Measurements from ENCODE around the gene ENPP1. TPM values are rescaled to one million over a fixed set of nuclear protein-coding genes. Genes with fewer than 3 reads are reported as not detected.

Gene ENPP1
- total RNA-seq, 2 experiments from 2014 or later, result 0.08 TPM

DNA sequence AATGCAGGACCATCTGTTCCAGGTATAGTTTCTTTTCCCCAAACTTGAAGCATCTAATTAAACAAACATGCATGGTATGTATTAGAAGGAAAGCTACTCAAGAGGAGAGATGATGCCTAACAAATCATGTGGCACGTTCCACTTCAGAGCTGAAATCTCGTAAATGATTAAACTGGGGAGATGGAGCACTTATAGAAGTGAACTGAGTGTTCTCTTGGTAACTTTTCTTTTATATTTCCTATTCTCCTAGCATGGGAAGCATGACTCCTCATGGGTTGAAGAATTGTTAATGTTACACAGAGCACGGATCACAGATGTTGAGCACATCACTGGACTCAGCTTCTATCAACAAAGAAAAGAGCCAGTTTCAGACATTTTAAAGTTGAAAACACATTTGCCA, 82.3 kb downstream of the ENPP1 start:
- Mint-ChIP-seq H3K9me3 (no peaks in the 10 kb centered on the region), H3K27me3 (peaks cover 24% of the 10 kb centered on the region), H3K4me1 (ENCODE audit: low read depth) (no peaks in the 10 kb centered on the region), H3K27ac (no peak overlapping the region), H3K4me3 (no peak overlapping the region), H3K36me3 (ENCODE audit: low read depth) (no peaks in the 10 kb centered on the region)
- no peak for ATAC-seq (ENCODE audit: poor library complexity)
- TF ChIP-seq, protein P1, sequence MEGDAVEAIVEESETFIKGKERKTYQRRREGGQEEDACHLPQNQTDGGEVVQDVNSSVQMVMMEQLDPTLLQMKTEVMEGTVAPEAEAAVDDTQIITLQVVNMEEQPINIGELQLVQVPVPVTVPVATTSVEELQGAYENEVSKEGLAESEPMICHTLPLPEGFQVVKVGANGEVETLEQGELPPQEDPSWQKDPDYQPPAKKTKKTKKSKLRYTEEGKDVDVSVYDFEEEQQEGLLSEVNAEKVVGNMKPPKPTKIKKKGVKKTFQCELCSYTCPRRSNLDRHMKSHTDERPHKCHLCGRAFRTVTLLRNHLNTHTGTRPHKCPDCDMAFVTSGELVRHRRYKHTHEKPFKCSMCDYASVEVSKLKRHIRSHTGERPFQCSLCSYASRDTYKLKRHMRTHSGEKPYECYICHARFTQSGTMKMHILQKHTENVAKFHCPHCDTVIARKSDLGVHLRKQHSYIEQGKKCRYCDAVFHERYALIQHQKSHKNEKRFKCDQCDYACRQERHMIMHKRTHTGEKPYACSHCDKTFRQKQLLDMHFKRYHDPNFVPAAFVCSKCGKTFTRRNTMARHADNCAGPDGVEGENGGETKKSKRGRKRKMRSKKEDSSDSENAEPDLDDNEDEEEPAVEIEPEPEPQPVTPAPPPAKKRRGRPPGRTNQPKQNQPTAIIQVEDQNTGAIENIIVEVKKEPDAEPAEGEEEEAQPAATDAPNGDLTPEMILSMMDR (IDR thresholded peaks at IDR 0.05), result no peak
- POLR2A ChIA-PET, result no interaction called here
- Histone ChIP-seq H3K4me1 (ENCODE audit: insufficient read depth, low read length) (no peaks in the 10 kb centered on the region), H3K4me3 (ENCODE audit: low read length) (no peak overlapping the region), H3K36me3 (ENCODE audit: insufficient read depth, low read length) (no peaks in the 10 kb centered on the region), H3K27me3 (ENCODE audit: control insufficient read depth in 1 of 2, insufficient read depth in 2 of 2, low read length in 2 of 2) (peaks cover 0 to 3% of the 10 kb centered on the region in 2 experiments), H3K9me3 (ENCODE audit: control insufficient read depth in 1 of 2, insufficient read depth in 1 of 2, low read length in 2 of 2) (no peaks in the 10 kb centered on the region), H3K27ac (ENCODE audit: low read depth in 1 of 2, low read length in 2 of 2) (no peak overlapping the region)
- no peak for DNase-seq
- CTCF ChIA-PET, result no interaction called here
- intact Hi-C loops (cut with DNase I, micrococcal nuclease), result no loop called here

GRCh38 chr6:131893198-131893597, 85.4 kb downstream of the ENPP1 start:
- ATAC-seq (ENCODE audit: poor library complexity) (no peak), DNase-seq (no peak)
- no peaks in the 10 kb centered on the region for H3K9me3 ChIP-seq (ENCODE audit: control insufficient read depth in 1 of 2, insufficient read depth in 1 of 2, low read length in 2 of 2)
- peaks cover 3 to 6% of the 10 kb centered on the region in 2 experiments for H3K27me3 ChIP-seq (ENCODE audit: control insufficient read depth in 1 of 2, insufficient read depth in 2 of 2, low read length in 2 of 2)
- intact Hi-C loops (cut with DNase I, micrococcal nuclease), result no loop called here
- no peak overlapping the region for H3K4me3 ChIP-seq (ENCODE audit: low read length)
- H3K36me3 ChIP-seq (ENCODE audit: insufficient read depth, low read length), result no peaks in the 10 kb centered on the region
- Mint-ChIP-seq H3K36me3 (ENCODE audit: low read depth) (no peaks in the 10 kb centered on the region), H3K4me1 (ENCODE audit: low read depth) (no peaks in the 10 kb centered on the region), H3K4me3 (no peak overlapping the region), H3K27ac (no peak overlapping the region), H3K27me3 (peaks cover 39% of the 10 kb centered on the region), H3K9me3 (peaks cover 5% of the 10 kb centered on the region)
- H3K4me1 ChIP-seq (ENCODE audit: insufficient read depth, low read length), result no peaks in the 10 kb centered on the region
- POLR2A ChIA-PET, result no interaction called here
- TF ChIP-seq, protein P1 (IDR thresholded peaks at IDR 0.05), result no peak
- no peak overlapping the region for H3K27ac ChIP-seq (ENCODE audit: low read depth in 1 of 2, low read length in 2 of 2)
- CTCF ChIA-PET, result interaction anchor here (0.6 kb wide), 2 partner anchors 52 to 987 kb away, joined by 4 read pairs; no protein-coding TSS in a partner anchor

- intact Hi-C loops (cut with DNase I, micrococcal nuclease), result no loop called here
Measured at GRCh38 chr6:131894493-131895424, 86.9 kb downstream of the ENPP1 start.

More at GRCh38 chr6:131894493-131895424, 86.9 kb downstream of the ENPP1 start:
- Mint-ChIP-seq H3K27me3 (peaks cover 40% of the 10 kb centered on the region), H3K9me3 (peaks cover 5% of the 10 kb centered on the region), H3K36me3 (ENCODE audit: low read depth) (no peaks in the 10 kb centered on the region), H3K27ac (no peak overlapping the region), H3K4me3 (no peak overlapping the region), H3K4me1 (ENCODE audit: low read depth) (no peaks in the 10 kb centered on the region)
- Histone ChIP-seq H3K4me3 (ENCODE audit: low read length) (no peak overlapping the region), H3K36me3 (ENCODE audit: insufficient read depth, low read length) (no peaks in the 10 kb centered on the region), H3K4me1 (ENCODE audit: insufficient read depth, low read length) (no peaks in the 10 kb centered on the region), H3K27me3 (ENCODE audit: control insufficient read depth in 1 of 2, insufficient read depth in 2 of 2, low read length in 2 of 2) (peaks cover 3 to 6% of the 10 kb centered on the region in 2 experiments), H3K9me3 (ENCODE audit: control insufficient read depth in 1 of 2, insufficient read depth in 1 of 2, low read length in 2 of 2) (no peaks in the 10 kb centered on the region), H3K27ac (ENCODE audit: low read depth in 1 of 2, low read length in 2 of 2) (no peak overlapping the region)
- DNase-seq (no peak), ATAC-seq (ENCODE audit: poor library complexity) (no peak)
- ChIA-PET CTCF (no interaction called here), POLR2A (no interaction called here)
- TF ChIP-seq, protein P1 (IDR thresholded peaks at IDR 0.05), result no peak

Data from CD4-positive, alpha-beta T cell (primary cell).